GM12878 (cell line): ENCODE data around the gene CORO1C. TPM values are rescaled to one million over a fixed set of nuclear protein-coding genes. Genes with fewer than 3 reads are reported as not detected.
"Not testable (repeated sequence)": the region's sequence is repeated elsewhere in the genome, so short reads cannot be mapped to it uniquely, and the experiment has no call there.

Source experiments
- ATAC-seq: fragments of 200-7000 bp; cut with Tn5 transposase; 3 replicates; pipeline ENCODE4 v1.9.1; 2020; ENCODE audit warnings: mild to moderate bottlenecking, moderate library complexity
- BruUV-seq: library from RNA; stranded (reverse); fragments of 400-500 nt; replicated peaks from 2 replicates; lab custom pipeline; 2021; lab: Mats Ljungman, UMichigan
- CTCF ChIA-PET: fragments of 300-600 bp; sonication (Branson Sonifier 250); formaldehyde crosslinking; extraction: SDS; loops from one replicate; lab custom pipeline; 2021; ENCODE audit warnings: inconsistent platforms; lab: Yijun Ruan, JAX
- POLR2A ChIA-PET: fragments of 350-600 bp; formaldehyde crosslinking; extraction: SDS; loops from one replicate; lab custom pipeline; 2021; ENCODE audit warnings: inconsistent platforms; lab: Charles Lee
- RAD21 ChIA-PET: fragments of 300-600 bp; sonication (Branson Sonifier 250); formaldehyde crosslinking; loops from one replicate; lab custom pipeline; 2023; ENCODE audit warnings: antibody characterized with exemption; ENCODE audit not compliant: unreplicated experiment; lab: Charles Lee
- SMC1A ChIA-PET: fragments of 300-600 bp; sonication (Branson Sonifier 250); formaldehyde crosslinking; loops from one replicate; lab custom pipeline; 2023; ENCODE audit not compliant: unreplicated experiment, uncharacterized antibody; lab: Charles Lee
- DNase-seq: peaks from one replicate; pipeline ENCODE4 v3.0.0-alpha.2; 2011; ENCODE audit warnings: low read depth, low spot score
- FAIRE-seq: peaks from 3 replicates; lab custom pipeline; 2011; peaks lifted over from hg19 to GRCh38; lab: Jason Lieb, UNC
- H2AFZ ChIP-seq: 2 replicates; pipeline ENCODE4 v1.6.0; 2011; ENCODE audit warnings: low read depth, low read length, control low read depth; ENCODE audit not compliant: control insufficient read depth
- H3K27ac ChIP-seq: 2 replicates; pipeline ENCODE4 v1.5.1; 2011; ENCODE audit warnings: control low read depth; ENCODE audit not compliant: control insufficient read depth, insufficient read depth
- H3K27me3 ChIP-seq, 2 experiments: replicated peaks in 1 of 2; 2 replicates each; pipeline versions ENCODE4 v1.6.0 to v1.6.1; 2011; ENCODE audit warnings: low read length in 1 of 2; ENCODE audit not compliant: control insufficient read depth in 2 of 2, insufficient read depth in 2 of 2
- H3K36me3 ChIP-seq, 2 experiments: 2 replicates each; pipeline ENCODE4 v1.5.1; 2011; ENCODE audit warnings: low read length in 1 of 2; ENCODE audit not compliant: control insufficient read depth in 2 of 2, insufficient read depth in 2 of 2
- H3K4me1 ChIP-seq: 2 replicates; pipeline ENCODE4 v1.6.1; 2011; ENCODE audit warnings: mild to moderate bottlenecking, low read length, moderate library complexity, mixed read lengths; ENCODE audit not compliant: control insufficient read depth, insufficient read depth
- H3K4me2 ChIP-seq: 2 replicates; pipeline ENCODE4 v1.6.0; 2011; ENCODE audit warnings: control low read depth; ENCODE audit not compliant: control insufficient read depth, insufficient read depth
- H3K4me3 ChIP-seq: fragments of 200-600 bp; sonication (generic); 2 replicates; pipeline ENCODE4 v1.5.1; 2016
- H3K79me2 ChIP-seq: 2 replicates; pipeline ENCODE4 v1.6.0; 2011; ENCODE audit warnings: low read length; ENCODE audit not compliant: control insufficient read depth, insufficient read depth
- H3K9ac ChIP-seq: 2 replicates; pipeline ENCODE4 v1.8.0; 2011; ENCODE audit warnings: low read length, control low read depth, mixed read lengths; ENCODE audit not compliant: control insufficient read depth, insufficient read depth
- H3K9me3 ChIP-seq: replicated peaks from 3 replicates; pipeline ENCODE4 v1.5.1; 2011; ENCODE audit warnings: mild to moderate bottlenecking, low read length; ENCODE audit not compliant: control insufficient read depth, insufficient read depth
- H4K20me1 ChIP-seq: 2 replicates; pipeline ENCODE4 v1.6.0; 2011; ENCODE audit not compliant: control insufficient read depth, insufficient read depth
- BHLHE40 ChIP-seq, 2 experiments: fragments of 450-650 bp in 1 of 2; IDR thresholded peaks; 2 replicates each; pipeline ENCODE4 v1.6.1; 2011 to 2017; ENCODE audit warnings: low read depth in 2 of 2, borderline replicate concordance in 1 of 2, improper control_type of control experiment in 1 of 2, low read length in 1 of 2, mild to moderate bottlenecking in 1 of 2
- GATAD2B ChIP-seq: fragments of 450-650 bp; conservative IDR thresholded peaks from 2 replicates; pipeline ENCODE4 v1.6.1; 2017; ENCODE audit warnings: low read depth, mild to moderate bottlenecking, moderate library complexity
- MAX ChIP-seq: IDR thresholded peaks from 2 replicates; pipeline ENCODE4 v1.6.1; 2012; ENCODE audit warnings: low read depth, low read length, improper control_type of control experiment
- MEF2B ChIP-seq: fragments of 450-650 bp; IDR thresholded peaks from 2 replicates; pipeline ENCODE4 v1.6.1; 2018; ENCODE audit warnings: mild to moderate bottlenecking, moderate library complexity; ENCODE audit not compliant: partially characterized antibody, poor library complexity, severe bottlenecking
- RCOR1 ChIP-seq: conservative IDR thresholded peaks from 2 replicates; pipeline ENCODE4 v1.6.1; 2012; ENCODE audit warnings: low read depth, low read length, improper control_type of control experiment
- ZNF384 ChIP-seq: IDR thresholded peaks from 2 replicates; pipeline ENCODE4 v1.6.1; 2012; ENCODE audit warnings: low read depth, mild to moderate bottlenecking, low read length, improper control_type of control experiment, borderline replicate concordance
- ZNF687 ChIP-seq: fragments of 450-650 bp; IDR thresholded peaks from 2 replicates; pipeline ENCODE4 v1.6.1; 2017; ENCODE audit warnings: mild to moderate bottlenecking, moderate library complexity
- WGBS: methylation state at CpG from one replicate; pipeline ENCODE4 v1.1.6; 2016; ENCODE audit warnings: low lambda C conversion rate; ENCODE audit not compliant: insufficient replicate concordance, insufficient coverage; ENCODE audit errors: missing lambda C conversion rate; 5-methylcytosine and 5-hydroxymethylcytosine counted together
- in situ Hi-C: fragments of 300-500 bp; cut with MboI; formaldehyde crosslinking; loops from 9 replicates; pipeline ENCODE4 v1.14.3; 2018; ENCODE audit warnings: mixed read lengths
- intact Hi-C: fragments of 100-400 bp; cut with micrococcal nuclease; formaldehyde crosslinking; loops from one replicate; pipeline ENCODE4 v1.14.2; 2022; ENCODE audit not compliant: unreplicated experiment
- polyA plus RNA-seq, 11 experiments: library from polyadenylated mRNA; depleted of rRNA in 4 of 11; unstranded in 6 of 11; stranded (reverse) in 5 of 11; fragments of >200 nt; fragmentation: Nextera tagmentation in 4 of 11; fragmentation: Illumina TruSeq in 1 of 11; extraction: Ambion mirVana in 4 of 11; extraction: Trizol in 1 of 11; gene quantifications; 1 replicate in 1 of 11; 2 replicates in 10 of 11; pipeline versions ENCODE4 v1.2.1 to v1.2.3, GENCODE V29; 2011 to 2016; ENCODE audit warnings: inconsistent platforms in 2 of 11, missing spikeins in 2 of 11, low read depth in 1 of 11
- total RNA-seq, 4 experiments: library from RNA; depleted of rRNA in 3 of 4; stranded (reverse); fragments of >200 nt in 3 of 4; fragmentation: Illumina TruSeq in 1 of 4; extraction: Trizol in 1 of 4; gene quantifications; 2 replicates each; pipeline versions ENCODE4 v1.2.1 to v1.2.3, GENCODE V29; 2013 to 2021

Gene CORO1C
- total and polyA plus RNA-seq, 10 of the 15 experiments (the other 5 are each of a cell fraction or from before 2014, with no cell fraction given) = 52.7 to 254 (median 171) TPM

- WGBS = 84% methylated on average over 4 of the region's 4 CpGs
- not testable (repeated sequence) for FAIRE-seq, H4K20me1 ChIP-seq, BruUV-seq, H3K27me3 ChIP-seq, H2AFZ ChIP-seq, H3K9me3 ChIP-seq, ATAC-seq, H3K36me3 ChIP-seq, DNase-seq
- TF ChIP-seq MAX = 0 out of 2 replicates have a peak, but pooled peaks have one; percentile 2
- Histone ChIP-seq H3K4me3 (peak overlapping the region; percentile 73; the same call in 1 of the 2 replicates), H3K9ac (peak overlapping the region; percentile 50; the same call in 1 of the 2 replicates), H3K4me1 (peaks cover 79% of the 10 kb centered on the region), H3K79me2 (peaks cover 28% of the 10 kb centered on the region), H3K4me2 (peak overlapping the region; percentile 91), H3K27ac (peak overlapping the region; percentile 86)
- intact Hi-C loops = loop anchor here (10.0 kb wide), 2 partner anchors 296 to 464 kb away; partner anchors contain the start of genes ALKBH2, CMKLR1 and UNG
- ChIA-PET RAD21 (interaction anchor here (0.7 to 17.3 kb wide), 7 partner anchors 8 to 207 kb away, joined by 3 to 413 read pairs (median 6); partner anchors contain the start of genes ISCU and SART3), CTCF (interaction anchor here (1.6 to 17.2 kb wide), 4 partner anchors 12 to 95 kb away, joined by 3 to 244 read pairs (median 174); partner anchors contain the start of gene ISCU), SMC1A (interaction anchor here (0.9 to 16.7 kb wide), 6 partner anchors 8 to 63 kb away, joined by 3 to 397 read pairs (median 43); partner anchors contain the start of genes ISCU and SART3), POLR2A (interaction anchor here (0.6 to 10.5 kb wide), 8 partner anchors 9 to 420 kb away, joined by 3 to 199 read pairs (median 4); partner anchors contain the start of gene ISCU)
- in situ Hi-C loops = loop anchor here (10.0 kb wide), 1 partner anchor 464 kb away; the partner anchor contains the start of genes ALKBH2 and UNG
Observed at GRCh38 chr12:108631261-108631660, 100.1 kb downstream of the CORO1C start.

- no TSS peak for BruUV-seq
- ChIA-PET SMC1A (interaction anchor here (1.4 to 16.7 kb wide), 5 partner anchors 9 to 62 kb away, joined by 4 to 397 read pairs (median 81); partner anchors contain the start of genes ISCU and SART3), RAD21 (interaction anchor here (0.7 to 17.3 kb wide), 4 partner anchors 9 to 65 kb away, joined by 3 to 413 read pairs (median 114); partner anchors contain the start of genes ISCU and SART3), CTCF (interaction anchor here (1.0 to 17.2 kb wide), 5 partner anchors 8 to 95 kb away, joined by 3 to 244 read pairs (median 156); partner anchors contain the start of gene ISCU), POLR2A (interaction anchor here (0.8 to 10.5 kb wide), 5 partner anchors 10 to 60 kb away, joined by 3 to 199 read pairs (median 7); no protein-coding TSS in a partner anchor)
- Histone ChIP-seq H4K20me1 (no peaks in the 10 kb centered on the region), H3K4me2 (0 out of 2 replicates have a peak overlapping the region, but pooled peaks have one; percentile 40), H3K27ac (no peak overlapping the region; the same call in 1 of the 2 replicates), H3K9ac (no peak overlapping the region), H3K4me3 (no peak overlapping the region), H3K4me1 (peaks cover 73% of the 10 kb centered on the region), H3K9me3 (no peaks in the 10 kb centered on the region), H3K79me2 (peaks cover 22% of the 10 kb centered on the region), H3K27me3 (no peaks in the 10 kb centered on the region), H3K36me3 (peaks cover 0 to 3% of the 10 kb centered on the region in 2 experiments; a peak in 1 of 4 replicates), H2AFZ (no peak overlapping the region)
- peak; percentile 41 for FAIRE-seq
- in situ Hi-C loops = loop anchor here (10.0 kb wide), 1 partner anchor 464 kb away; the partner anchor contains the start of genes ALKBH2 and UNG
- no peak for DNase-seq
- WGBS = 40% methylated on average over 9 of the region's 9 CpGs
- intact Hi-C loops = loop anchor here (10.0 kb wide), 2 partner anchors 296 to 464 kb away; partner anchors contain the start of genes ALKBH2, CMKLR1 and UNG
- ATAC-seq = no peak
- no peak for TF ChIP-seq GATAD2B
- peak; percentile 91 to 93 for TF ChIP-seq BHLHE40 (IDR thresholded peaks at IDR 0.05; ENCODE audit: borderline replicate concordance in 1 of 2, low read depth in 2 of 2, low read length in 1 of 2)
- TF ChIP-seq RCOR1 = no peak
- TF ChIP-seq MEF2B = peak; percentile 70
- no peak for TF ChIP-seq ZNF384
- peak; percentile 98 for TF ChIP-seq ZNF687
Observed at GRCh38 chr12:108630481-108631207, 100.7 kb downstream of the CORO1C start.
